Motor neuron (in vitro differentiated cells): ENCODE measurements around the gene TYMP. TPM values are rescaled to one million over a fixed set of nuclear protein-coding genes. Genes with fewer than 3 reads are reported as not detected.

ENCODE experiments used
- ATAC-seq, 8 experiments: fragments of 200-7000 bp; cut with Tn5 transposase; replicated peaks in 6 of 8; 2 replicates each; pipeline ENCODE4 v1.8.0; 2021; ENCODE audit warnings: mild to moderate bottlenecking in 8 of 8, moderate library complexity in 8 of 8
- H3K27ac ChIP-seq, 2 donors: fragments of 250-450 bp; sonication (Bioruptor Pico); 2 replicates each; pipeline ENCODE4 v1.9.0; 2021; ENCODE audit warnings: antibody characterized with exemption in 2 of 2, mild to moderate bottlenecking in 2 of 2, moderate library complexity in 1 of 2
- H3K4me1 ChIP-seq, 2 donors: fragments of 250-450 bp; sonication (Bioruptor Pico); replicated peaks in 1 of 2; 2 replicates each; pipeline ENCODE4 v1.6.1; 2021; ENCODE audit warnings: antibody characterized with exemption in 2 of 2, mild to moderate bottlenecking in 2 of 2, moderate library complexity in 1 of 2
- H3K4me3 ChIP-seq, 5 donors: fragments of 250-450 bp; sonication (Bioruptor Pico); 2 replicates each; pipeline ENCODE4 v1.9.0; 2021; ENCODE audit warnings: antibody characterized with exemption in 5 of 5, mild to moderate bottlenecking in 5 of 5, moderate library complexity in 4 of 5
- WGBS, 10 experiments: fragments of 450-650 bp; shearing (Covaris generic); methylation state at CpG; one replicate each; pipeline ENCODE4 v1.0.0; 2022; 5-methylcytosine and 5-hydroxymethylcytosine counted together
- in situ Hi-C, 9 experiments: fragments of 400-800 bp; cut with MboI; loops; one replicate each; pipeline ENCODE4 v1.15.0; 2021; ENCODE audit warnings: low sequenced_read_pairs in 9 of 9, low pct_unique_long_range_greater_than_20kb in 2 of 9; ENCODE audit not compliant: unreplicated experiment in 9 of 9
- total RNA-seq, 8 experiments: library from RNA; unstranded; fragments of 300-600 nt; gene quantifications; 2 replicates each; pipeline versions ENCODE4 v1.2.3 to v1.2.4, GENCODE V29; 2022

TYMP gene
- total RNA-seq, 8 experiments from 2014 or later = 0.87 to 10.6 (median 3.9) TPM

DNA sequence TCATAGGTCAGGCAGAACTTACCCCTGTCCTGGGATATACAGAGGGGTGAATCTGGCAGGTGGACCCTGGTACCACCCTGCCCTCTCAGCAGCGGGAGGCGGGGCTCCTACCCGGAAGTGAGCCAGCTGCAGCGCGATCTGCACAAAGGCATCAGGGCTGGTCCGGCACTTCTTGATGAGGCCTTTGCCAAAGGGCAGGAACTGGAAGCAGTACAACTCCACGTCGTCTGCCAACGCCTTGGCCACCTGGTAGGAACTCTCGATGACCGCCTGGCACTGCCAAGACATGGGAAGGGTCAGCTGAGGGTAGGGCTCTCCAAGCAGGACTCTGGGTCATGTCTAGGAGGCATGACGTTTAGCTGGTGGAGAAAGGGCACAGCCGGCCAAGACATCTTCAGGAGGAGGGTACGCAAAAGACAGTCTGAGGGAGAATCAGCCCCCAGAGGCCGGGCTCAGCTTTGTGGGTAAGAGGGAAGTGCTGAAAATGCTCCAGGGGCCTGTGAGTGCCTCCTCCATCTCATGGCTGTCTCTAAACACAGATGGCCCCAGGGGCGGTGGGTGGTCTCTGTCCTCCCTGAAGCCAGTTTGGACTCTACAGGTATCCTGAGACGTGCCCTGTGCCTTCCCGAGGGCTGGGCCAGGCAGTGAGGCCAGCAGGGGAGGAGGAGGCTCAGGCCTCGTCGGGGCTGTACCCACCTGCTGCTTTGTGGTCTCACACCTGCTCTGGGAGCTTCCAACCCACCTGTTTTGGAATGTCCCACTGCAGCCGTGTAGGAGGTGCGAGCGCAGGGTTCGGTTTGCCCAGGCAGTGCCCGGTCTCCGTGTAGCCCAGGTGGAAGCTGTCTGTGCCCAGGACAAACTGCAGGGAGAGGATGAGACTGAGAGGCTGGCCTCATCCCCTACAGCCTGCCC lies 41.7 kb upstream of the TYMP start:
- 60 to 96% (median 77%) methylated on average over 1 to 11 of the region's 26 CpGs; no CpG with 5 or more reads in 5 of the 10 experiments for WGBS, 10 experiments
- Histone ChIP-seq H3K27ac (no peak overlapping the region), H3K4me3 (no peak overlapping the region), H3K4me1 (no peaks in the 10 kb centered on the region)
- no peak for ATAC-seq
- in situ Hi-C loops = no loop called here

DNA sequence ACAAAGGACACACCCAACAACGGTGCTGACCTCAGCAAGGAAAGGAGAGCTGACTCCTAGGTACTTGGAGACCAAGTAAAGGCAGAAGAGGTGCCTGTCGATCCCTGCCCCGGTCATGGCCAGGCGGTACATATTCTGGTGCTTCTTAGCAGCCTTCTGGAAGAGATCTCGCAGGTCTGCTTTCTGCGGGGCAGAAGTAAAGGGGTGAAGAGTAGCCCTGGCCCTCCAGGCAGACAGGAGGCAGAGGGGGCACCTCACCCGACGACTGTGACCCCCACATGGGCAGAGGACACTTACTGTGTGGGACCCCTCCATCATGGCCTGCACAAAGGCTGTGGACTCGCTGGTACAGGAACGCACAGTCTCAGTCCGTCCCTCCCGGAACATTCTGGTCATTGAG lies 41.0 kb upstream of the TYMP start:
- no peaks in the 10 kb centered on the region for H3K4me1 ChIP-seq
- in situ Hi-C loops = no loop called here
- no peak overlapping the region for H3K27ac ChIP-seq
- WGBS, 10 experiments = 0 to 100% (median 80%) methylated on average over 1 to 5 of the region's 12 CpGs; no CpG with 5 or more reads in 5 of the 10 experiments
- no peak overlapping the region for H3K4me3 ChIP-seq
- no peak for ATAC-seq

DNA sequence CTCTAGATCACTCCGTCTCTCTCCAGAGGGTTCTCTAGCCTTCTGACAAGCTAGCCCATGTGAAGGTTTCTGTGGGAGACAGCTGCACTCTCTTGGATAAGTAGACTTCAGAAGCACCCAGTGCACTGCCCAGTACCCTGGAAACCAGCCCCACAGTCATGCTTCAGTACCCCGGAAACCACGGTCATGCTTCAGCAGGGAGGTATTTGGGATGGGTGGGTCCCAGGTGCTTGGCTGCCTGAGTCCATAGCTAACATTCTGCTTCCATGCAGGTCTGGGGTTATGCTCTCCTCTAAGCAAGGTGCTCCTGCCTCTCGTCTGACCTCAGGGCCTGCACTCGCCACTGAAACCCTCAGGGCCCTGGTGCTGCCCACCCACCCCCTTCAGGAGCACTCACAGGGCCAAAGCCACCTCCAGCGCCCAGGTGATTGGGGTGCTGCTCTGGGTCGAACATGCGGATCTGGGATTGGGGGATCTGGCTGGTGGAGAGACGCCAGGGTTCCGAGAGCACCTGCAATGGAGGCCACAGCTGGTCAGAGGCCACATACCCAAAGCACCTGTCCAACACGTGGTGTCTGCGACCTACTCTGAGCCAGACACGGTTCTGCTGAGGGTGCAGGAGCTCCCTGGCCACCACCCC lies 40.2 kb upstream of the TYMP start:
- Histone ChIP-seq H3K27ac (no peak overlapping the region), H3K4me3 (no peak overlapping the region), H3K4me1 (no peaks in the 10 kb centered on the region)
- in situ Hi-C loops = no loop called here
- no peak for ATAC-seq
- 73 to 92% (median 85%) methylated on average over 1 to 6 of the region's 13 CpGs; no CpG with 5 or more reads in 6 of the 10 experiments for WGBS, 10 experiments

DNA sequence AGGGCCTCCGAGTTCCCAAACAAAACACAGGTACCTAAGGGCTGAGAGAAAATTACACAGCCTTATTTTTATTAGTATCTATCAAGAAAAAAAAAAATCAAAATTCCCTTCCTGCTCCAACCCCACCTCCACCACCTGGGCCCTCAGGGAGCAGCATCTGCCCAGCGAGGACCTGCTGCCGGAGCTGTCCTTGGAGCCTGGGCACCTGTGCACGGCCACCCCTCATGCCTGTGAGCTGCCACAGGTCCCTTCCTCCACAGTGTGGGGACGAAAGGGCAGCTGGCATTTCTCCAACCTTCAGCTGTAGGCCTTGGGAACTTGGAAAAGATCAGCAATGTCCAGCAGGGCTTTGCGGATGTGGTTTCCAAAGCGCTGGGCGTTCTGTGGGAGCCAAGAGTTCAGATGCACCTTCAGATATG lies 39.2 kb upstream of the TYMP start:
- no peak for ATAC-seq
- Histone ChIP-seq H3K4me3 (no peak overlapping the region), H3K27ac (no peak overlapping the region), H3K4me1 (peaks cover 0 to 1% of the 10 kb centered on the region in 2 donors)
- in situ Hi-C loops = no loop called here
- WGBS, 10 experiments = 58 to 97% (median 90%) methylated on average over 2 to 7 of the region's 8 CpGs; no CpG with 5 or more reads in 5 of the 10 experiments

DNA sequence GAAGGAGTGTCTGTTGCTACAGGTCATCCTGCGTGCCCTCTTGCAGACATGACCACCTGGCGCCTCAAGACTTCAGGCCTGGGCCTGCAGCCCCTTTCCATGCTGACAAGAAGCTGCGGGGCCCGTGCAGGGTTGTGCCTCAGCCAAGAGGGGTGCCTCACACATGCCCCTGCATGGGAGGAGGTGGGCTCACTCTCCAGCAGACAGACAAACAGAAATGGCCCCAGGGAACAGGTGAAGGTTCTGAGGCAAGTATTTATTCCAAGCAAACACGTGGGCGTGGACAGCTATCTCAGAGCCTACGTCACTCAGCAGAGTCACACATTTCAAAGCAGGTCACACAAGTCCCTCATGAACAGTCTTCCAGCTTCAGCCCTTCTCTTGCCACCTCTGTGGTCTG lies 38.8 kb upstream of the TYMP start:
- H3K4me3 ChIP-seq = no peak overlapping the region
- ATAC-seq = no peak
- peaks cover 2 to 5% of the 10 kb centered on the region in 2 donors for H3K4me1 ChIP-seq
- in situ Hi-C loops = no loop called here
- H3K27ac ChIP-seq = no peak overlapping the region
- 60 to 93% (median 80%) methylated on average over 1 to 5 of the region's 7 CpGs; no CpG with 5 or more reads in 5 of the 10 experiments for WGBS, 10 experiments

DNA sequence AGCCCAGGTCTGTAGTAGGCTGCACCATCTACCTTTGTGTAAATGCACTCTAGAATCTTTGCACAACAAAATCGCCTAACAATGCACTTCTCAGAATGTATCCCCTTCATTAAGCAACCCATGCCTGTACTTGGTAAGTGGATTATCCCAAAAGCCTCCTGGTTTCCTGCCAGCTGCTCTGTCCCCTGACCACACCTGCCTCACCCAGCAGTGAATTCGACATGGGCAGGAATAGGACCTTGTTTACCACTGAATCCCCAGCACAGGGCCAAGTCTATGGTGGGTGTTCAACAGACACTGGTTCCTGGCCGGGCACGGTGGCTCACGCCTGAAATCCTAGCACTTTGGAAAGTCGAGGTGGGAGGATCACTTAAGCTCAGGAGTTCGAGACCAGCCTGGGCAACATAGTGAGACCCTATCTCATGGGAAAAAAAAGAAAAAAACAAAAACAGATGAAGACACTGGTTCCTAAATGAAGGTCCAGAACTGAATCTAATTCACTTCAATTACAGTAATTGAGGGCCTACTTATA lies 38.0 kb upstream of the TYMP start:
- Histone ChIP-seq H3K4me3 (no peak overlapping the region), H3K27ac (no peak overlapping the region), H3K4me1 (peaks cover 4 to 6% of the 10 kb centered on the region in 2 donors)
- no peak for ATAC-seq
- in situ Hi-C loops = no loop called here
- WGBS, 10 experiments = 50 to 100% (median 87%) methylated on average over 1 to 7 of the region's 7 CpGs; no CpG with 5 or more reads in 4 of the 10 experiments

DNA sequence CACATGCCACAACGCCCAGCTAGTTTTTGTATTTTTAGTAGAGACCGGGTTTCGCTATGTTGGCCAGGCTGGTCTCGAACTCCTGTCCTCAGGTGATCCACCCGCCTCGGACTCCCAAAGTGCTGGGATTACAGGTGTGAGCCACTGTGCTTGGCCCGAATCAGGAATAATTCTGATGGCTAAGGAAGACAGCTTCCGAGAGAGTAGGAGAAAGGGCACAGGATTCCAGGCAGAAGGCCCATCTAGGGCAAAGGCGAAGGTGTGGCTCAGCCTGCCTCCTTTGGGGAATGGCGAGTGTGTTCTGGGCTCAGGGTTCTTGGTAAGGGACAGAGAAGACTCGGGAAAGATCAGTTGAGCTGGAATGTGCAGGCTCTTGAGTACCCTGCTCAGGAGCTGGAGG lies 34.5 kb upstream of the TYMP start:
- Histone ChIP-seq H3K4me1 (peaks cover 4 to 6% of the 10 kb centered on the region in 2 donors), H3K27ac (no peak overlapping the region), H3K4me3 (no peak overlapping the region)
- 0 to 82% (median 70%) methylated on average over 1 to 6 of the region's 11 CpGs; no CpG with 5 or more reads in 4 of the 10 experiments for whole genome bisulfite sequencing, 10 experiments
- in situ Hi-C loops = no loop called here
- no peak for ATAC-seq

DNA sequence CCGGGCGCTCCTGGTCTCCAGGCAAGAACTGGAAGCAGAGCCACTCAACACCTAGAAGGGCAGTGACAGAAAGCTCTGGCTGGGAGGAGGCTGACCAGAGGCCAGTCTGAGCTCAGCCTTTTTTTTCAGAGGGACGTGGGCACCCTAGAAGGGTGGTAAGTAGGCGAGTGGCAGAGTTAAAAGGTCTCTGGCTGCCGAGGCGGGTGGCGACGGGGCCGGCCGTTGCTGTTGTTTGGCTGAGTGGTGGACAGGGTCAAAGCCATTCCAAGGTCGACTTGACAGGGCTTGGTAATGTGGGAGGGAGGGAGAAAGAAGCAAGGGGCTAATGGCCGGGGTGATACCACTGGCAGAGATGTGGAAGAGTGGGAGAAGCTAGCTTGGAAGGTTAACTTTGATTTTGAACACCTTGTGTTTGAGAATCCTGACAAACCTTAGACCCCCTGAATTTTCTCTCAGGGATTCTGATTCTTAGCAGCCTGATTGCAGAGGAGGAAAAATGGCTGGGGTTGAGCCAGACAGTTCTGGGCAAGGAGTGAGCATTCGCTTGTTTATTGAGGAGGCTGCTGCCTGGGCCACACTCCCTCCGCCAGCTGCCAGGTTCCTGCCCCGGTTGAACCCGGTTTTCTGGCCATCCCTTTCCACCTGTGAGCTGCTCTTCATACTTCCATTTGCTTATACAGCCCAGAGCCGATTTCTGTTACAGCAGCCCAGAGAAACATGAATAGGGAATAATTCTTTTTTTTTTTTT lies 33.8 kb upstream of the TYMP start:
- Histone ChIP-seq H3K4me3 (peak overlapping the region; percentile 53 to 66 (median 58)), H3K27ac (peak overlapping the region in 1 of 2 donors; percentile 17), H3K4me1 (peaks cover 4 to 6% of the 10 kb centered on the region in 2 donors)
- no peak for ATAC-seq
- in situ Hi-C loops = no loop called here
- WGBS, 10 experiments = 5 to 100% (median 24%) methylated on average over 1 to 11 of the region's 17 CpGs; no CpG with 5 or more reads in 4 of the 10 experiments

DNA sequence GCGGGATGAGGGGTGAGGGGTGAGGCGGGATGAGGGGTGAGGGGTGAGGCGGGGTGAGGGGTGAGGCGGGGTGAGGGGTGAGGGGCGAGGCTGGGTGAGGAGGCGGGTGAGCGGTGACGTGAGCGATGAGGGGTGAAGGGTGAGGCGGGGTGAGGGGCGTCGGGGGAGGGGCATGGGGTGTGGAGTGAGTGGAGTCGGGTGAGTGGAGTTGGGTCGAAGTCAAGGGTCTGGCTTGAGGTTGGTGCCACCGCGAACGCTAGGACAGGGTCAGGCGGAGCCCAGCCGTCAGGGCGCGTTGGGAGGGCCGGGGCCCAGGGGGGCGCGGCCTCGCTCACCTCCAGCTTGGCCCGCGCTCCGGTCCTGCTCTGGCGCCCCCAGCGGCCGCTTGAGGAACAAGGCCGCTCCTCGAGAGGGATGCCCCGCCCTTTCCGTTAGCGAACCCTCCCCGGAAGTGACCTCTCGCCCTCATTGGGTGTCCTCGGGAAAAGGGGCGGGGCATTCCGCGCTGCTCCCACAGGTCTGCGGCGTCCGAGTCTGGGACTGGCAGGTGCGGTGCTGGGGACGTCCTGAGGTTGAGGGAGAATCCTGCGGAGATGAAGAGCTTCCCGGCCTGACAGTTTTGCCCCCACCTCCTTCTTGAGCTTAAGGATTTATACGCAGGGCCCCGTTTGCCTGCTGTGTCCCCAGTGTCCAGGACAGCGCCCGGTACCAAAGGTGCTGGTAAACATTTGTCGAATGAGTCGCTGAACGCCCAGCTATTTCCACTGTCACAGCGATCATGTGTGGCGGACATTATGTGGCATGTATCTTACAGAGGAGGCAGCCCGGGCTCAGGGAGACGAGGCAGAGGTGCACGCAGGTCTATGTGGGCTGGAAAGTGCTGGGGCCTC lies 33.0 kb upstream of the TYMP start, which contains the start of gene SYCE3:
TSS of gene SYCE3 (minus strand) at position 397 of the 890 bp plus-strand sequence. CDS start 6,514 bp downstream, outside the sequence.
- ATAC-seq = peak; percentile 95 to 99 (median 97)
- H3K27ac ChIP-seq = peak within 1 kb of the TSS in 1 of 2 donors; percentile 17
- peak within 1 kb of the TSS; percentile 53 to 66 (median 58) for H3K4me3 ChIP-seq
- in situ Hi-C loops = no loop called here
- WGBS, 10 experiments = 0 to 4% (median 1%) methylated on average over 1 to 11 of the region's 61 CpGs; no CpG with 5 or more reads in 4 of the 10 experiments
- peaks cover 4 to 6% of the 10 kb centered on the region in 2 donors for H3K4me1 ChIP-seq

DNA sequence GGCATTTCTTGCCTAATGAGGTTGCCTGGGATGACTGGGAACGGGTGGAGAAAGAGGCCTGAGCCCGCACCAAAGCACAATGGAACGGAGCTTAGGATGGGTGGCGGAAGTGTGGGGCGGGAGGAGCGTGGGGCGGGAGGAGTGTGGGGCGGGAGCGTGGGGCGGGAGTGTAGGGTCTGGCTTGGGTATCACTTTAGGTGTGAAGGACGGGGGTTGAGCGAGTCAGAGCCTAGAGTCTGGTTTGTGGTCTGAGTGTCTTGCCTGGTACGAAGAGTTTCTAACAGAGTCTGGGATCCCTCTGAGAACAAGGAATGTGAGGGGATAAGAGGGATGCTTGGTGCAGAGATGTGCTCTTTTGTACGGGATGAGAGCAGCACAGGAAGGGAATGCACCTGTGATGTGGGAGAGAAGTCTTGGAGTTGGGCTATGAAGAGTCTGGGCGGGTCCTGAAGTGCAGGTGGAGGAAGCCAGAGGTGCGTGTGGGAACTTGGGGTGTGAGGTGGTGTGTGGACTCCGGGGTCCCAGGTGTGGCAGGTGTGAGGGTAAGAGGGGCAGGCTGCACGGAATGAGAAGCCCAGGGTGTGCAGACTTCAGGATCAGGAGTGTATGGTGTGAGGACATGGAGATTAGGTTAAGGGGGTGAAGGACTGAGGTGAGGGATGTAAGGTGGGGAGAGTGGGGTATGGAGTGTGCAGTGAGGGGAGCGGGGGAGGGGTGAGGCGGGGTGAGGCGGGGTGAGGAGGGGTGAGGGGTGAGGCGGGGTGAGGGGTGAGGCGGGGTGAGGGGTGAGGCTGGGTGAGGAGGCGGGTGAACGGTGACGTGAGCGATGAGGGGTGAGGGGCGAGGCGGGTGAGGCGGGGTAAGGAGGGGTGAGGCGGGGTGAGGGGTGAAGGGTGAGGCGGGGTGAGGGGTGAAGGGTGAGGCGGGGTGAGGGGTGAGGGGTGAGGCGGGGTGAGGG lies 31.9 kb upstream of the TYMP start:
- WGBS, 10 experiments = 19 to 93% (median 70%) methylated on average over 1 to 5 of the region's 34 CpGs; no CpG with 5 or more reads in 3 of the 10 experiments
- Histone ChIP-seq H3K4me1 (peaks cover 4 to 6% of the 10 kb centered on the region in 2 donors), H3K4me3 (no peak overlapping the region), H3K27ac (no peak overlapping the region)
- in situ Hi-C loops = no loop called here
- ATAC-seq = no peak

DNA sequence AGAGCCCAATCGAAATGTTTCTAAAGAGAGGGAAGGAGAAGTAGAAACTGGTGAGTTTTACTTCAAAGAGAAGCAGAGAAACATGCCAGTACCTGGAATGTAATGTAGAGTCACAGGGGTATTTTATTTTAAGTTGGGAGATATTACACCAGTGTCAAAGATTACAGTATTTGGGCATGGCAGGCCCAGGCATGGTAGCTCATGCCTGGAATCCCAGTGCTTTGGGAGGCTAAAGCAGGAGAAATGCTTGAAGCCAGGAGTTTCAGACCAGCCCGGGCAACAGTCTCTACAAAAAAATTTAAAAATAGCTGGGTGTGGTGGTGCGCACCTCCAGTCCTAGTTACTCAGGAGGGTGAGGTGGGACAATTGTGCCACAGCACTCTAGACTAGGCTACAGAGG lies 30.2 kb upstream of the TYMP start:
- in situ Hi-C loops = no loop called here
- no peak overlapping the region for H3K27ac ChIP-seq
- H3K4me3 ChIP-seq = no peak overlapping the region
- H3K4me1 ChIP-seq = peaks cover 4 to 6% of the 10 kb centered on the region in 2 donors
- no peak for ATAC-seq
- WGBS, 10 experiments = 11 to 90% (median 65%) methylated on average over 1 to 3 of the region's 3 CpGs
